Progenitor cell of endocrine pancreas (in vitro differentiated cells): ENCODE measurements around the gene OSBPL1A. TPM values are rescaled to one million over a fixed set of nuclear protein-coding genes. Genes with fewer than 3 reads are reported as not detected.

Experiments used
- DNase-seq: peaks from one replicate; pipeline ENCODE4 v3.0.0; 2021; ENCODE audit warnings: low spot score; ENCODE audit not compliant: unreplicated experiment
- H3K27ac Mint-ChIP-seq: 2 replicates; pipeline ENCODE4 v1.8.0; 2021; ENCODE audit warnings: mild to moderate bottlenecking, moderate library complexity, mixed read lengths
- H3K27me3 Mint-ChIP-seq: 2 replicates; pipeline ENCODE4 v1.8.0; 2021; ENCODE audit warnings: mixed read lengths
- H3K36me3 Mint-ChIP-seq: 2 replicates; pipeline ENCODE4 v1.8.0; 2022; ENCODE audit warnings: mixed read lengths; ENCODE audit not compliant: insufficient read depth
- H3K4me1 Mint-ChIP-seq: 2 replicates; pipeline ENCODE4 v1.8.0; 2021; ENCODE audit warnings: low read depth, mixed read lengths
- H3K4me3 Mint-ChIP-seq: 2 replicates; pipeline ENCODE4 v1.8.0; 2021; ENCODE audit warnings: low read depth, mild to moderate bottlenecking, moderate library complexity, mixed read lengths
- H3K9me3 Mint-ChIP-seq: 2 replicates; pipeline ENCODE4 v1.8.0; 2021; ENCODE audit warnings: low read depth, mixed read lengths
- total RNA-seq: library from RNA; stranded (reverse); gene quantifications from 2 replicates; pipeline ENCODE4 v1.2.1, GENCODE V29; 2021
- TF ChIP-seq, protein P1 (sequence below): fragments of 200-600 bp; sonication (generic); IDR thresholded peaks from one replicate; pipeline ENCODE4 v1.5.0; 2021; ENCODE audit warnings: antibody characterized with exemption, mild to moderate bottlenecking; ENCODE audit not compliant: unreplicated experiment

OSBPL1A gene
- total RNA-seq, 1 donor from 2014 or later: 15.0 TPM

DNA sequence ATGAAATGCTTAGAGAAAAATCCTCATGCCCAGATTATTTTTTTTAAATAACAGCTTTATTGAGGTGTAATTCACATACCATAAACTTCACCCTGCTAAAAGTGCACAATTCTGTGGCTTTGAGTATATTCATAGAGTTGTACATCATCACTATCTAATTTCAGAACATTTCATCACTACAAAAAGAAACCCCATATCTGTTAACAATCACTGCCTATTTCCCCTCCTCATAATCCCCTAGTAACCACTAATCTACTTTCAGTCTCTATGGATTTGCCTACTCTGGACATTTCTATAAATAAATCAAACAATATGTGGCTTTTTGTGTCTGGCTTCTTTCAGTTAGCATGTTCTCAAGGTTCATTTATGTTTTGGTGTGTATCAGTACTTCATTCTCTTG lies 51.4 kb downstream of the OSBPL1A start:
- TF ChIP-seq, protein P1, sequence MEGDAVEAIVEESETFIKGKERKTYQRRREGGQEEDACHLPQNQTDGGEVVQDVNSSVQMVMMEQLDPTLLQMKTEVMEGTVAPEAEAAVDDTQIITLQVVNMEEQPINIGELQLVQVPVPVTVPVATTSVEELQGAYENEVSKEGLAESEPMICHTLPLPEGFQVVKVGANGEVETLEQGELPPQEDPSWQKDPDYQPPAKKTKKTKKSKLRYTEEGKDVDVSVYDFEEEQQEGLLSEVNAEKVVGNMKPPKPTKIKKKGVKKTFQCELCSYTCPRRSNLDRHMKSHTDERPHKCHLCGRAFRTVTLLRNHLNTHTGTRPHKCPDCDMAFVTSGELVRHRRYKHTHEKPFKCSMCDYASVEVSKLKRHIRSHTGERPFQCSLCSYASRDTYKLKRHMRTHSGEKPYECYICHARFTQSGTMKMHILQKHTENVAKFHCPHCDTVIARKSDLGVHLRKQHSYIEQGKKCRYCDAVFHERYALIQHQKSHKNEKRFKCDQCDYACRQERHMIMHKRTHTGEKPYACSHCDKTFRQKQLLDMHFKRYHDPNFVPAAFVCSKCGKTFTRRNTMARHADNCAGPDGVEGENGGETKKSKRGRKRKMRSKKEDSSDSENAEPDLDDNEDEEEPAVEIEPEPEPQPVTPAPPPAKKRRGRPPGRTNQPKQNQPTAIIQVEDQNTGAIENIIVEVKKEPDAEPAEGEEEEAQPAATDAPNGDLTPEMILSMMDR: no peak
- Mint-ChIP-seq H3K4me1 (no peaks in the 10 kb centered on the region), H3K36me3 (no peaks in the 10 kb centered on the region), H3K4me3 (no peak overlapping the region), H3K27me3 (no peaks in the 10 kb centered on the region), H3K27ac (no peak overlapping the region), H3K9me3 (peaks cover 7% of the 10 kb centered on the region)
- no peak for DNase-seq

DNA sequence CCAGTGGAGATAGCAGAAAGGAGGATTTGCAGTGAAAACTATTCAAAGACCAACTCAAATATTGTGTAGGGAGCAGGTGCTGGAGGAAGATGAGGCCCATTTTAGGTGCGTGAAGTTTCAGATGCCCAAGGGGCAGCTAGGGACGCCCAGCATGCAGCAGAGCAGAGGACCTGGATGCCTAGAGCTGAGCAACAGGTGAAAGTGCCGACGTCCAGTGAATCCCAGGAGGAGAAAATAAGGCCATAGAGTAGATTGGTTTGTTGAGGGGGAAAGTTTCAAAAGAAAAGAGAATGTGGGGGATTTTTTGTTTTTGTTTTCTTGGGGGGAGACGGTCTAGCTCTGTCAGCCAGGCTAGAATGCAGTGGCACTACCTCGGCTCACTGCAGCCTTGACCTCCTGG lies 53.1 kb downstream of the OSBPL1A start:
- no peaks in the 10 kb centered on the region for H3K27me3 Mint-ChIP-seq

DNA sequence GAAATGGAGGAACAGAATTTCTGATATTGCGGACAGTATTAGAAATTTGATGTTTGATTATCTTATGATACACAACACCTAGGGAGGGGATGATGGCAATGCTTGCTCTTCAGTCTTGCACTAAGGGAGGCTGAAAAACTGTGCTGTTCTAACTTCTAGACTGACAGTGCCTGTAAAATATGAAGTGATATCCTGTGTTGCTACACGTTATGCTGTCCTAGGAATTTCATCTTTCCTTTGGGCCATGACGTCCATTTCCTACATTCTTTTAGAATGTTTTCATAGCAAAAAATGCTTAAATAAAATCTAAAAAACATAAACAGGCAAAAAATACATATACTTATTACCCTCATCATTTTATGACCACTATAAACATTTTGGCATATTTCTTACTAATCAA lies 55.3 kb downstream of the OSBPL1A start:
- H3K36me3 Mint-ChIP-seq: no peaks in the 10 kb centered on the region
- H3K4me3 Mint-ChIP-seq: no peak overlapping the region
- no peak overlapping the region for H3K27ac Mint-ChIP-seq
- no peak for DNase-seq
- no peaks in the 10 kb centered on the region for H3K27me3 Mint-ChIP-seq
- H3K4me1 Mint-ChIP-seq: no peaks in the 10 kb centered on the region
- TF ChIP-seq, protein P1: no peak
- peaks cover 7% of the 10 kb centered on the region for H3K9me3 Mint-ChIP-seq

More for the DNA sequence above, 53.1 kb downstream of the OSBPL1A start:
- TF ChIP-seq, protein P1: no peak
- Mint-ChIP-seq H3K36me3 (no peaks in the 10 kb centered on the region), H3K4me3 (no peak overlapping the region), H3K9me3 (peaks cover 7% of the 10 kb centered on the region), H3K27ac (no peak overlapping the region), H3K4me1 (no peaks in the 10 kb centered on the region)
- no peak for DNase-seq

DNA sequence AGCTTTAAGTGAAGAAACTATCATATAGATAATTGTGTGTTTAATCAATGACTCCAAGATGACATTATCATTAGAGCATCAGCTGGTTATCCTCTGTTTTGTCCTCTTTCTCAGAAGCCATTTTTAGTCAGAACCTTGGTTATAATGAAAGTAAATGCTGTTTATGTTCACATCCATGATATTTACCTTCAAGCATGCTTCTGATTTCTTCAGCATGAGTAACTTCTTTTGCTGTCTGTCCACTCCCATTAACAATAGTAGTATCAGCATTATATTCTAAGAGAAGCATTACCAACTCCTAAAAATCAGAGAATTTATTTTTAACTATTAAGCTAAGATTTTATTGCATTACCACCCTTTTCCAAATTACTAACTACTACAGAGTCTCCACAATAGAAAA lies 56.3 kb downstream of the OSBPL1A start:
- TF ChIP-seq, protein P1: no peak
- no peaks in the 10 kb centered on the region for H3K4me1 Mint-ChIP-seq
- H3K4me3 Mint-ChIP-seq: no peak overlapping the region
- peaks cover 7% of the 10 kb centered on the region for H3K9me3 Mint-ChIP-seq
- no peak for DNase-seq
- H3K27me3 Mint-ChIP-seq: no peaks in the 10 kb centered on the region
- no peaks in the 10 kb centered on the region for H3K36me3 Mint-ChIP-seq
- H3K27ac Mint-ChIP-seq: no peak overlapping the region

DNA sequence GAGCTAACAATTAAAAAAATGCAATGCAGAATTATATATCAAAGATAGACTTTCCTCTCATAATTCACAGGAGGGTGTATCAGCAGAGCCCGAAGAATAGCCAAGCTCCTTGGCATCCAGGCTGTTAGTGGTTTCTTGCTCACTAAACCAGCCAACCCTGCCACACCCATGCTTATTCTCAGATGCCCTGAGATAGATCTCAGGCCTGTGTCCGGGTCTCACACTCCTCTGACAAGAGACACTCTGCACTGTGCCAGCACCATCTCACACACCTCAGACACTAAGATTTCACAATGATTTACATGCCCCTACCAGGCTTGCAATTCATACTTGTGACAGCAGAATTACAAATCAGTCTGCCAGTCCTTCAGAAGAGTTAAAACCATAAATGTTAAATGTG lies 64.5 kb downstream of the OSBPL1A start:
- Mint-ChIP-seq H3K4me3 (no peak overlapping the region), H3K9me3 (no peaks in the 10 kb centered on the region), H3K27ac (no peak overlapping the region), H3K27me3 (no peaks in the 10 kb centered on the region), H3K4me1 (peaks cover 2% of the 10 kb centered on the region), H3K36me3 (peaks cover 5% of the 10 kb centered on the region)
- DNase-seq: no peak
- TF ChIP-seq, protein P1: no peak
